Neural progenitor cell (in vitro differentiated cells): ENCODE measurements around the gene SART1. TPM values are rescaled to one million over a fixed set of nuclear protein-coding genes. Genes with fewer than 3 reads are reported as not detected.
A peak's percentile ranks its signal among the peaks of the same experiment; 100 is the strongest.
"Not testable (repeated sequence)": the region's sequence is repeated elsewhere in the genome, so short reads cannot be mapped to it uniquely, and the experiment has no call there.

Source experiments
- DNase-seq: peaks from one replicate; pipeline ENCODE4 v3.0.0-alpha.2; 2016; ENCODE audit warnings: low spot score
- H2AFZ ChIP-seq: fragments of 200-600 bp; sonication (generic); replicated peaks from 2 replicates; pipeline ENCODE4 v1.6.1; 2016; ENCODE audit warnings: antibody characterized with exemption
- H3F3A ChIP-seq: fragments of 200-600 bp; sonication (generic); 2 replicates; pipeline ENCODE4 v1.6.1; 2016; ENCODE audit warnings: antibody characterized with exemption, low read depth
- H3K27ac ChIP-seq: fragments of 200-600 bp; sonication (generic); 2 replicates; pipeline ENCODE4 v1.5.1; 2016; ENCODE audit warnings: mild to moderate bottlenecking
- H3K27me3 ChIP-seq: fragments of 200-600 bp; sonication (generic); 2 replicates; pipeline ENCODE4 v1.6.1; 2016; ENCODE audit warnings: mild to moderate bottlenecking, moderate library complexity
- H3K36me3 ChIP-seq: fragments of 200-600 bp; sonication (generic); 2 replicates; pipeline ENCODE4 v1.5.1; 2016
- H3K4me1 ChIP-seq: fragments of 200-600 bp; sonication (generic); 2 replicates; pipeline ENCODE4 v1.6.1; 2016; ENCODE audit warnings: mixed run types
- H3K4me2 ChIP-seq: fragments of 200-600 bp; sonication (generic); 2 replicates; pipeline ENCODE4 v1.6.1; 2016
- H3K4me3 ChIP-seq: fragments of 200-600 bp; sonication (generic); 2 replicates; pipeline ENCODE4 v1.5.1; 2016
- H3K79me2 ChIP-seq: fragments of 200-600 bp; sonication (generic); 2 replicates; pipeline ENCODE4 v1.6.1; 2016; ENCODE audit warnings: low read depth
- H3K9ac ChIP-seq: fragments of 200-600 bp; sonication (generic); 2 replicates; pipeline ENCODE4 v1.6.1; 2016
- H3K9me3 ChIP-seq: fragments of 200-600 bp; sonication (generic); 2 replicates; pipeline ENCODE4 v1.5.1; 2016; ENCODE audit warnings: low read depth
- H4K20me1 ChIP-seq: fragments of 200-600 bp; sonication (generic); 2 replicates; pipeline ENCODE4 v1.6.1; 2016; ENCODE audit warnings: low read depth
- H3K27ac Mint-ChIP-seq: 3 replicates; pipeline ENCODE4 v1.8.0; 2021; ENCODE audit warnings: mixed read lengths
- H3K27me3 Mint-ChIP-seq: 2 replicates; pipeline ENCODE4 v1.8.0; 2022; ENCODE audit warnings: low read depth, mild to moderate bottlenecking, inconsistent platforms, moderate library complexity, mixed read lengths; ENCODE audit not compliant: insufficient read depth
- H3K36me3 Mint-ChIP-seq: 3 replicates; pipeline ENCODE4 v1.8.0; 2021; ENCODE audit warnings: mixed read lengths
- H3K4me1 Mint-ChIP-seq: 3 replicates; pipeline ENCODE4 v1.8.0; 2021; ENCODE audit warnings: mixed read lengths
- H3K4me3 Mint-ChIP-seq: 3 replicates; pipeline ENCODE4 v1.8.0; 2021; ENCODE audit warnings: mild to moderate bottlenecking, moderate library complexity, mixed read lengths
- H3K9me3 Mint-ChIP-seq: 3 replicates; pipeline ENCODE4 v1.8.0; 2020; ENCODE audit warnings: mixed read lengths
- EZH2 ChIP-seq: fragments of 200-600 bp; sonication (generic); IDR thresholded peaks from 2 replicates; pipeline ENCODE4 v1.6.1; 2017; ENCODE audit warnings: antibody characterized with exemption, mild to moderate bottlenecking, moderate library complexity
- EZH2phosphoT487 ChIP-seq: fragments of 200-600 bp; sonication (generic); IDR thresholded peaks from 2 replicates; pipeline ENCODE4 v1.6.1; 2017; ENCODE audit warnings: antibody characterized with exemption
- total RNA-seq: library from RNA; depleted of rRNA; stranded (reverse); fragments of >200 nt; gene quantifications from 2 replicates; pipeline ENCODE4 v1.2.3, GENCODE V29; 2015; ENCODE audit warnings: low replicate concordance
- TF ChIP-seq, protein P1 (sequence below): fragments of 200-600 bp; sonication (generic); IDR thresholded peaks from 2 replicates; pipeline ENCODE4 v1.5.1; 2017; ENCODE audit warnings: antibody characterized with exemption, mild to moderate bottlenecking

SART1 gene
- total RNA-seq, 1 donor from 2014 or later, result 8.6 TPM

DNA sequence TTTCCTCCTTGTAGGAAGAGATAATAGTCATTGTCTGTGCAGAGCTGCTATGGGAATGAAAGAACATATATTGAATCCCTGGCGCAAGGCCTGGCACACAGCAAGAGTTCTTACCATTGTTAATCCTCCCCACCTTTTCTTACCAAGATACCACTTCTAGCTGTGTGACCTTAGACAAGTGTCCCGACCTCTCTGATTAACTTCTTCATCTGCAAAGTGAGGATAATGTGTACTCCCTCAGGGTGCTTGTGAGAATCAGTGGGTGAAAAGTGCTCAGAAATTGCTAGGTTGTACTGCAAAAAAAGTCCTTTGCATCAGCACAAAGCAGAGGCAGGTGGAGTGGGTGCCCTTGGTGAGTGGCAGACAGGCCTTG is 46.5 kb downstream of the SART1 start:
- peaks cover 13% of the 10 kb centered on the region for H3K4me1 Mint-ChIP-seq
- Histone ChIP-seq H3K79me2 (peaks cover 10% of the 10 kb centered on the region), H3K27me3 (peaks cover 35% of the 10 kb centered on the region), H2AFZ (no peak overlapping the region), H3K9me3 (no peaks in the 10 kb centered on the region), H3K27ac (no peak overlapping the region), H3F3A (peaks cover 19% of the 10 kb centered on the region), H3K36me3 (no peaks in the 10 kb centered on the region), H3K4me3 (no peak overlapping the region), H4K20me1 (peaks cover 5% of the 10 kb centered on the region), H3K9ac (no peak overlapping the region), H3K4me2 (no peak overlapping the region), H3K4me1 (peaks cover 12% of the 10 kb centered on the region)
- TF ChIP-seq, protein P1, sequence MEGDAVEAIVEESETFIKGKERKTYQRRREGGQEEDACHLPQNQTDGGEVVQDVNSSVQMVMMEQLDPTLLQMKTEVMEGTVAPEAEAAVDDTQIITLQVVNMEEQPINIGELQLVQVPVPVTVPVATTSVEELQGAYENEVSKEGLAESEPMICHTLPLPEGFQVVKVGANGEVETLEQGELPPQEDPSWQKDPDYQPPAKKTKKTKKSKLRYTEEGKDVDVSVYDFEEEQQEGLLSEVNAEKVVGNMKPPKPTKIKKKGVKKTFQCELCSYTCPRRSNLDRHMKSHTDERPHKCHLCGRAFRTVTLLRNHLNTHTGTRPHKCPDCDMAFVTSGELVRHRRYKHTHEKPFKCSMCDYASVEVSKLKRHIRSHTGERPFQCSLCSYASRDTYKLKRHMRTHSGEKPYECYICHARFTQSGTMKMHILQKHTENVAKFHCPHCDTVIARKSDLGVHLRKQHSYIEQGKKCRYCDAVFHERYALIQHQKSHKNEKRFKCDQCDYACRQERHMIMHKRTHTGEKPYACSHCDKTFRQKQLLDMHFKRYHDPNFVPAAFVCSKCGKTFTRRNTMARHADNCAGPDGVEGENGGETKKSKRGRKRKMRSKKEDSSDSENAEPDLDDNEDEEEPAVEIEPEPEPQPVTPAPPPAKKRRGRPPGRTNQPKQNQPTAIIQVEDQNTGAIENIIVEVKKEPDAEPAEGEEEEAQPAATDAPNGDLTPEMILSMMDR, result no peak
- no peak for TF ChIP-seq EZH2
- TF ChIP-seq EZH2phosphoT487, result no peak
- H3K4me3 Mint-ChIP-seq, result peak overlapping the region; percentile 17
- H3K36me3 Mint-ChIP-seq, result peaks cover 12% of the 10 kb centered on the region
- peaks cover 12% of the 10 kb centered on the region for H3K27me3 Mint-ChIP-seq
- no peak overlapping the region for H3K27ac Mint-ChIP-seq
- no peaks in the 10 kb centered on the region for H3K9me3 Mint-ChIP-seq
- no peak for DNase-seq

DNA sequence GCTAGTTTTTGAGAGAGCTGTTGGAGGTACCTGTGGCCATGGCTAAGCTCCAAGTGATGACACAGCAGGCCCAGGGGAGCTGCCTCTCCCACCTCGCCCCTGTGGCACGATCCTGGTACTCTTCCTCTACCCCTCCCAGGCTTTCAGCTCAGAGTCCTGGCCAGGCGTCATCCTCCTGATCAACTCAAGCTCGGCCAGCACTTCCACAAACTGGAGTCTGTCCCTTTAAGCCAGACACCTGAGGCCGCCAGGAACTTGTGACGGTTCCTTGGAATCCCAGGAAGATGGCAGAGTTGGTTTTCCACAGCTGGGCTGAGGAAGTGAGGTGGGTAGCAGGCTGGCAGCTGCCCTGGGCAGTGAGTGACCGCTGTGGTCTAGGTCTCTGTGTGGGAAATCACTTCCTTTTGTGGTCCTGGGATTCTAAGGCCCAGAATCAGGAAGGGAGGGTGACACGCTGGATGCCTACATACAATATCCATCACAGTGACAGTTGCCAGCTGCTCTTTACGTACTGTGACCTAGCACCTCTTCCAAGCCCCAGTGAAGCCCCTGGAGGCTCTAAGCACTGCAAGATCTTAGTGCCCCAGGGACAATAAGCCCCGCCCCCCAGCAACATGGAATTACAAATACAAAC is 47.1 kb downstream of the SART1 start:
- H3K36me3 ChIP-seq, result no peaks in the 10 kb centered on the region
- H3F3A ChIP-seq, result peaks cover 19% of the 10 kb centered on the region
- H3K9me3 Mint-ChIP-seq, result no peaks in the 10 kb centered on the region
- H3K4me1 Mint-ChIP-seq, result peaks cover 8% of the 10 kb centered on the region
- no peaks in the 10 kb centered on the region for H3K9me3 ChIP-seq
- no peak overlapping the region for H3K4me2 ChIP-seq
- TF ChIP-seq, protein P1, result no peak
- TF ChIP-seq EZH2phosphoT487 (no peak), EZH2 (no peak)
- H3K27me3 Mint-ChIP-seq, result peaks cover 14% of the 10 kb centered on the region
- no peak for DNase-seq
- peaks cover 8% of the 10 kb centered on the region for H3K4me1 ChIP-seq
- no peak overlapping the region for H3K4me3 ChIP-seq
- H2AFZ ChIP-seq, result no peak overlapping the region
- peaks cover under 1% of the 10 kb centered on the region for H4K20me1 ChIP-seq
- H3K27me3 ChIP-seq, result peaks cover 36% of the 10 kb centered on the region
- peaks cover 12% of the 10 kb centered on the region for H3K36me3 Mint-ChIP-seq
- peaks cover 5% of the 10 kb centered on the region for H3K79me2 ChIP-seq
- no peak overlapping the region for H3K4me3 Mint-ChIP-seq
- H3K27ac ChIP-seq, result no peak overlapping the region
- no peak overlapping the region for H3K27ac Mint-ChIP-seq
- no peak overlapping the region for H3K9ac ChIP-seq

DNA sequence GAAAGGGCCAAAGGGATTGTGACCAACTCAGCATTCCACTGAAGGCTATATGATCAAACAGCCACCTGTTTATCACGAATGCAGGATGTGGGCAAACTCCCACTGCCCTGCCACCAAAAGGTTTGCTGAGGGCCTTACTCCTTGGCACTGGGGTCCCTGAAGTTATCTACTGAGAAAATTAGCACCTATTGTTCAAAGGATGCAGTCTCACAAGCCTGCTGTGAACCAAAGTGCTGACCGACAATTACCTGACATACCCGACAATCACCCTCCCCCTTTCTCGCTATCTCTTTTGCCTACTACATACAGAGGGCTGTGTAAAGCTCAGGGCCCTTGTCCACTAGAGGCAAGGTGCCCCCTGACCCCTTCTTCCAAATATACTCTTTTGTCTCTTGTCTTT is 48.5 kb downstream of the SART1 start:
- not testable (repeated sequence) for H3K4me1 ChIP-seq, H2AFZ ChIP-seq, H3K9me3 Mint-ChIP-seq, H3K27ac ChIP-seq, H3K9me3 ChIP-seq, DNase-seq, H3K79me2 ChIP-seq, H3K9ac ChIP-seq, H3K4me3 Mint-ChIP-seq, H3K36me3 ChIP-seq, H3K4me3 ChIP-seq, H3K4me2 ChIP-seq, H3K4me1 Mint-ChIP-seq, H4K20me1 ChIP-seq, H3K36me3 Mint-ChIP-seq
- Histone ChIP-seq H3K27me3 (peaks cover 36% of the 10 kb centered on the region), H3F3A (peaks cover 16% of the 10 kb centered on the region)
- peaks cover 18% of the 10 kb centered on the region for H3K27me3 Mint-ChIP-seq
- H3K27ac Mint-ChIP-seq, result peak overlapping the region; percentile 16

DNA sequence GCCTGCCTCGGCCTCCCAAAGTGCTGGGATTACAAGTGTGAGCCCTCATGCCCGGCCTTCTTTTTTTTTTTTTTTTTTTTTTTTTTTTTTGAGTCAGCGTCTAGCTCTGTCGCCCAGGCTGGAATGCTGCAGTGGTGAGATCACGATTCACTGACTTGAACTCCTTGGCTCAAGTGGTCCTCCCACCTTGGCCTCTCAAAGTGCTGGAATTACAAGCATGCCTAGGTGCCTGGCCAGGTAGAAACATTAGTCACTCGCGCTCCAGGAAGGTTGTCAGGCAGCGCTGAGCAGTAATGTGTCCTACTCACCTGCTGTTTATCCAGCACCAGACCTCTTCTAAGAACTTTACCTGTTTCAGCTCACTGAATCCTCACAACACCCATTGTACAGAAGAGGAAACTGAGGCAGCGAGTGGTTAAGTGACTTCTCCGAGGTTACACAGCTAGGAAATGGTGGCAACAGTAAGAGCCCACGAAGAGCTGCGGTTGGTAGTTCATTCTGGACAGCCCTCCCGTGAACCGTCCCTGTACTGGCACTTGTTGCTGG is 49.8 kb downstream of the SART1 start:
- H3K4me1 Mint-ChIP-seq, result peaks cover 8% of the 10 kb centered on the region
- no peak overlapping the region for H3K27ac ChIP-seq
- H3K27me3 ChIP-seq, result peaks cover 36% of the 10 kb centered on the region
- peak overlapping the region; percentile 24 for H3K4me2 ChIP-seq
- H3K36me3 ChIP-seq, result no peaks in the 10 kb centered on the region
- no peaks in the 10 kb centered on the region for H4K20me1 ChIP-seq
- H3K4me3 ChIP-seq, result no peak overlapping the region
- H3K4me1 ChIP-seq, result peaks cover 8% of the 10 kb centered on the region
- no peak overlapping the region for H3K9ac ChIP-seq
- H3K27me3 Mint-ChIP-seq, result peaks cover 14% of the 10 kb centered on the region
- no peak overlapping the region for H2AFZ ChIP-seq
- no peaks in the 10 kb centered on the region for H3K79me2 ChIP-seq
- H3K9me3 ChIP-seq, result no peaks in the 10 kb centered on the region
- no peak overlapping the region for H3K27ac Mint-ChIP-seq
- DNase-seq, result no peak
- H3F3A ChIP-seq, result peaks cover 3% of the 10 kb centered on the region
- TF ChIP-seq EZH2 (no peak), EZH2phosphoT487 (no peak)
- TF ChIP-seq, protein P1, result no peak
- H3K4me3 Mint-ChIP-seq, result no peak overlapping the region
- H3K9me3 Mint-ChIP-seq, result no peaks in the 10 kb centered on the region
- H3K36me3 Mint-ChIP-seq, result no peaks in the 10 kb centered on the region
